H1 (cell line): Measurements from ENCODE around the gene PTPRD. TPM values are rescaled to one million over a fixed set of nuclear protein-coding genes. Genes with fewer than 3 reads are reported as not detected.
A peak's percentile ranks its signal among the peaks of the same experiment; 100 is the strongest.

Source experiments
- CTCF ChIA-PET: fragments of 300-600 bp; sonication (Branson Sonifier 250); formaldehyde crosslinking; loops from one replicate; lab custom pipeline; 2021; ENCODE audit not compliant: partially characterized antibody; lab: Charles Lee
- POLR2A ChIA-PET: fragments of 300-600 bp; sonication (Branson Sonifier 250); formaldehyde crosslinking; loops from one replicate; lab custom pipeline; 2021; ENCODE audit warnings: inconsistent platforms; ENCODE audit not compliant: partially characterized antibody; lab: Charles Lee
- DNase-seq, 2 experiments: peaks; one replicate each; pipeline versions ENCODE4 v3.0.0 to v3.0.0-alpha.2; 2010 to 2022; ENCODE audit warnings: low spot score in 2 of 2, low read depth in 1 of 2, mixed read lengths in 1 of 2
- FAIRE-seq: peaks from 2 replicates; lab custom pipeline; 2011; peaks lifted over from hg19 to GRCh38; lab: Jason Lieb, UNC
- H2AFZ ChIP-seq: 2 replicates; pipeline ENCODE4 v1.8.1; 2012; ENCODE audit warnings: low read length, inconsistent platforms
- H2AK5ac ChIP-seq: 2 replicates; pipeline ENCODE4 v1.6.1; 2013; ENCODE audit warnings: low read depth, low read length
- H2BK120ac ChIP-seq: replicated peaks from 2 replicates; pipeline ENCODE3; 2013; ENCODE audit warnings: low read depth, low read length, inconsistent platforms
- H2BK12ac ChIP-seq: 2 replicates; pipeline ENCODE4 v1.6.1; 2013; ENCODE audit warnings: low read depth, low read length
- H2BK15ac ChIP-seq: 2 replicates; pipeline ENCODE4 v1.6.1; 2013; ENCODE audit warnings: low read length
- H2BK20ac ChIP-seq: 2 replicates; pipeline ENCODE4 v1.6.1; 2013; ENCODE audit warnings: low read length
- H2BK5ac ChIP-seq: 2 replicates; pipeline ENCODE4 v1.6.1; 2013; ENCODE audit warnings: low read depth, low read length
- H3K14ac ChIP-seq: 2 replicates; pipeline ENCODE4 v1.6.1; 2013; ENCODE audit warnings: inconsistent platforms; ENCODE audit not compliant: insufficient read length
- H3K18ac ChIP-seq: 2 replicates; pipeline ENCODE4 v1.6.1; 2013; ENCODE audit warnings: low read length; ENCODE audit errors: extremely low read depth
- H3K23ac ChIP-seq: 2 replicates; pipeline ENCODE4 v1.6.1; 2013; ENCODE audit warnings: inconsistent platforms; ENCODE audit not compliant: insufficient read length
- H3K23me2 ChIP-seq: 2 replicates; pipeline ENCODE4 v1.6.1; 2013; ENCODE audit warnings: low read depth, low read length
- H3K27ac ChIP-seq: 2 replicates; pipeline ENCODE4 v1.6.1; 2011; ENCODE audit warnings: low read depth, low read length, inconsistent platforms
- H3K27me3 ChIP-seq, 4 experiments: replicated peaks in 1 of 4; 1 replicate in 1 of 4; 2 replicates in 3 of 4; pipeline versions ENCODE4 v1.6.1 to v1.8.1; 2011 to 2013; ENCODE audit warnings: low read length in 3 of 4, mild to moderate bottlenecking in 3 of 4, inconsistent platforms in 2 of 4, mixed read lengths in 2 of 4, moderate library complexity in 1 of 4; ENCODE audit not compliant: control insufficient read depth in 3 of 4, insufficient read depth in 3 of 4; ENCODE audit errors: extremely low read depth in 1 of 4
- H3K36me3 ChIP-seq, 4 experiments: 2 replicates each; pipeline versions ENCODE4 v1.6.1 to v1.8.1; 2011 to 2013; ENCODE audit warnings: mild to moderate bottlenecking in 4 of 4, low read length in 3 of 4, moderate library complexity in 2 of 4, control low read depth in 1 of 4, inconsistent platforms in 1 of 4; ENCODE audit not compliant: insufficient read depth in 4 of 4, control insufficient read depth in 2 of 4
- H3K4ac ChIP-seq: replicated peaks from 2 replicates; pipeline ENCODE3; 2013; ENCODE audit warnings: low read length, low read depth, mixed read lengths, inconsistent platforms; ENCODE audit not compliant: insufficient read length
- H3K4me1 ChIP-seq, 4 experiments: replicated peaks in 1 of 4; 1 replicate in 1 of 4; 2 replicates in 3 of 4; pipeline versions ENCODE4 v1.6.1 to v1.8.1; 2011 to 2013; ENCODE audit warnings: low read length in 3 of 4, inconsistent platforms in 2 of 4, mixed read lengths in 1 of 4; ENCODE audit not compliant: insufficient read depth in 4 of 4, control insufficient read depth in 3 of 4
- H3K4me2 ChIP-seq, 2 experiments: 2 replicates each; pipeline versions ENCODE4 v1.6.1 to v1.8.1; 2011 to 2013; ENCODE audit warnings: low read depth in 2 of 2, low read length in 2 of 2, control low read depth in 1 of 2, inconsistent platforms in 1 of 2, mild to moderate bottlenecking in 1 of 2; ENCODE audit not compliant: insufficient read depth in 1 of 2
- H3K4me3 ChIP-seq, 4 experiments: fragments of 200-600, 300-600 bp in 1 of 4; sonication (generic), shearing (Covaris generic), sonication (Bioruptor Twin) in 1 of 4; 2 replicates each; pipeline versions ENCODE4 v1.5.1 to v1.8.1; 2011 to 2016; ENCODE audit warnings: low read length in 4 of 4, low read depth in 3 of 4, control low read depth in 2 of 4, inconsistent platforms in 2 of 4, mild to moderate bottlenecking in 2 of 4, mixed read lengths in 1 of 4, moderate library complexity in 1 of 4; ENCODE audit not compliant: insufficient read depth in 2 of 4; ENCODE audit errors: extremely low read depth in 1 of 4
- H3K56ac ChIP-seq: replicated peaks from 2 replicates; pipeline ENCODE3; 2013; ENCODE audit warnings: low read depth, mild to moderate bottlenecking, mixed read lengths, low read length, inconsistent platforms; ENCODE audit not compliant: insufficient read length
- H3K79me1 ChIP-seq: 2 replicates; pipeline ENCODE4 v1.6.1; 2013; ENCODE audit warnings: low read depth, low read length, control low read depth
- H3K79me2 ChIP-seq, 2 experiments: 2 replicates each; pipeline versions ENCODE4 v1.6.1 to v1.8.1; 2012 to 2013; ENCODE audit warnings: low read length in 2 of 2, mild to moderate bottlenecking in 2 of 2, inconsistent platforms in 1 of 2; ENCODE audit not compliant: insufficient read depth in 2 of 2, control insufficient read depth in 1 of 2
- H3K9ac ChIP-seq, 4 experiments: replicated peaks in 1 of 4; 1 replicate in 1 of 4; 2 replicates in 3 of 4; pipeline versions ENCODE4 v1.6.1 to v1.8.1; 2011 to 2013; ENCODE audit warnings: low read depth in 3 of 4, low read length in 3 of 4, control low read depth in 2 of 4, mild to moderate bottlenecking in 2 of 4, moderate library complexity in 2 of 4, inconsistent platforms in 1 of 4; ENCODE audit errors: extremely low read depth in 1 of 4
- H3K9me3 ChIP-seq, 2 experiments: 2 replicates each; pipeline versions ENCODE4 v1.6.1 to v1.8.1; 2012 to 2013; ENCODE audit warnings: mild to moderate bottlenecking in 2 of 2, moderate library complexity in 2 of 2, control low read depth in 1 of 2, inconsistent platforms in 1 of 2, low read depth in 1 of 2, low read length in 1 of 2, mixed read lengths in 1 of 2; ENCODE audit not compliant: insufficient read depth in 2 of 2
- H4K20me1 ChIP-seq, 2 experiments: replicated peaks in 1 of 2; 2 replicates each; pipeline versions ENCODE3 to v1.8.1; 2011 to 2013; ENCODE audit warnings: inconsistent platforms in 2 of 2, low read length in 2 of 2, mild to moderate bottlenecking in 1 of 2; ENCODE audit not compliant: insufficient read depth in 2 of 2, control insufficient read depth in 1 of 2
- H4K5ac ChIP-seq: 2 replicates; pipeline ENCODE4 v1.6.1; 2013; ENCODE audit warnings: low read length, low read depth, mixed read lengths, inconsistent platforms; ENCODE audit not compliant: insufficient read length
- H4K8ac ChIP-seq: 2 replicates; pipeline ENCODE4 v1.8.0; 2013; ENCODE audit warnings: mild to moderate bottlenecking, moderate library complexity, low read length, inconsistent platforms; ENCODE audit not compliant: insufficient read depth; ENCODE audit errors: extremely low read depth
- H4K91ac ChIP-seq: replicated peaks from 2 replicates; pipeline ENCODE3; 2013; ENCODE audit warnings: low read length, mixed read lengths, inconsistent platforms; ENCODE audit not compliant: insufficient read length
- CBX8 ChIP-seq: fragments of 300-800, 300-1000 bp; sonication (generic); IDR thresholded peaks from 2 replicates; pipeline ENCODE4 v1.7.1; 2016; ENCODE audit warnings: low read depth, low read length, borderline replicate concordance
- CREB1 ChIP-seq: IDR thresholded peaks from 2 replicates; pipeline ENCODE4 v1.6.1; 2012; ENCODE audit warnings: inconsistent platforms
- CTCF ChIP-seq, 3 experiments: IDR thresholded peaks; 1 replicate in 2 of 3; 2 replicates in 1 of 3; pipeline versions ENCODE4 v1.5.1 to v1.6.1; 2011; ENCODE audit warnings: low read length in 3 of 3, mild to moderate bottlenecking in 3 of 3, inconsistent platforms in 2 of 3, low read depth in 1 of 3, moderate library complexity in 1 of 3; ENCODE audit not compliant: insufficient read depth in 1 of 3; ENCODE audit errors: control extremely low read depth in 1 of 3
- GABPA ChIP-seq: IDR thresholded peaks from 2 replicates; pipeline ENCODE4 v1.6.1; 2011; ENCODE audit warnings: mild to moderate bottlenecking, low read length, moderate library complexity, borderline replicate concordance; ENCODE audit not compliant: insufficient read depth
- KDM1A ChIP-seq: fragments of 200-600, 300-600 bp; sonication (generic); IDR thresholded peaks from 2 replicates; pipeline ENCODE4 v1.7.1; 2016; ENCODE audit warnings: mild to moderate bottlenecking, low read length, borderline replicate concordance
- KDM5A ChIP-seq: fragments of 200-600 bp; IDR thresholded peaks from 2 replicates; pipeline ENCODE4 v1.7.1; 2012; ENCODE audit warnings: mild to moderate bottlenecking, low read length, inconsistent platforms, mixed read lengths
- RBBP5 ChIP-seq: IDR thresholded peaks from 2 replicates; pipeline ENCODE4 v1.7.1; 2012; ENCODE audit warnings: low read depth, mild to moderate bottlenecking, inconsistent platforms, low read length, moderate library complexity, borderline replicate concordance
- RNF2 ChIP-seq: fragments of 200-900, 300-1000 bp; sonication (generic); IDR thresholded peaks from 2 replicates; pipeline ENCODE4 v1.7.1; 2016; ENCODE audit warnings: borderline replicate concordance, low read depth, mild to moderate bottlenecking, antibody characterized with exemption, low read length; ENCODE audit not compliant: poor library complexity, severe bottlenecking; ENCODE audit errors: missing control alignments
- SIX5 ChIP-seq: IDR thresholded peaks from 2 replicates; pipeline ENCODE4 v1.6.1; 2011; ENCODE audit warnings: mild to moderate bottlenecking, low read depth, low read length
- SP4 ChIP-seq: IDR thresholded peaks from 2 replicates; pipeline ENCODE4 v1.6.1; 2012; ENCODE audit warnings: low read length, inconsistent platforms
- WGBS, 2 experiments: shearing (Covaris generic) in 1 of 2; methylation state at CpG; one replicate each; pipeline versions ENCODE4 v1.1.6 to v1.1.7; 2013 to 2015; ENCODE audit warnings: low lambda C conversion rate in 2 of 2, mixed read lengths in 2 of 2, inconsistent platforms in 1 of 2, low coverage in 1 of 2, missing lambda C conversion rate in 1 of 2; ENCODE audit not compliant: insufficient replicate concordance in 2 of 2, insufficient coverage in 1 of 2, insufficient read length in 1 of 2; ENCODE audit errors: extremely low coverage in 1 of 2, missing lambda C conversion rate in 1 of 2; 5-methylcytosine and 5-hydroxymethylcytosine counted together
- polyA plus RNA-seq, 7 experiments: library from polyadenylated mRNA; depleted of rRNA in 3 of 7; stranded (reverse) in 5 of 7; unstranded in 2 of 7; fragments of >200 nt in 5 of 7; fragments of 200-250 nt in 2 of 7; gene quantifications; 1 replicate in 5 of 7; 2 replicates in 1 of 7; 4 replicates in 1 of 7; pipeline versions ENCODE4 v1.2.1 to v1.2.3, GENCODE V29; 2011 to 2013; ENCODE audit warnings: missing spikeins in 2 of 7, mixed read lengths in 2 of 7
- total RNA-seq: library from RNA; stranded (reverse); fragmentation: NEBNext Ultra II Directional; extraction: Animal tissue kit (Norgen Biotek cat#: 25700); gene quantifications from 2 replicates; pipeline ENCODE4 v1.2.1, GENCODE V29; 2021
- TF ChIP-seq, protein P1 (sequence below): IDR thresholded peaks from 2 replicates; pipeline ENCODE4 v1.6.1; 2011; ENCODE audit warnings: low read length, improper control_type of control experiment

Gene PTPRD
- total and polyA plus RNA-seq, 2 of the 8 experiments (the other 6 are each of a cell fraction or from before 2014, with no cell fraction given), result 17.2 to 77.0 TPM

DNA sequence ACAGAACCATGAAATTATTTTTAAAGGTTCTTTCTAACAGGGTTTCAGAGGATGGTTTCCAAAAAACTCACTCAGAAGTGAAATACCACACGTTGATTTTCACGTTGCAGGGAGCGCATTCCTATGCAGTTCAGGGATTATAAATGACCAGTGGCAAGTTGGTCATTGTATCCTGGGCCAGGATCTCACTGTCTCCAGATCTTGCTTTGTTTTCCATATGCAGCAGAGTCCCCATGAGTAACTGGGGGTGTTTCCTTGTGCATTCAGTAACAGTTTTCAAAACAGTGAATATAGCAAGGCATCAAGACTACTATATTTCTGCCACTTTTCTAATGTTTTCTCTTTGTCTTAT, 1748.3 kb downstream of the PTPRD start:
- no peaks in the 10 kb centered on the region for H4K20me1 ChIP-seq
- no peak overlapping the region for H2AK5ac ChIP-seq
- no peak overlapping the region; the same call in 1 of the 2 replicates for H2AFZ ChIP-seq
- no peaks in the 10 kb centered on the region for H3K9me3 ChIP-seq
- H2BK120ac ChIP-seq, result no peak overlapping the region
- H3K9ac ChIP-seq, result no peak overlapping the region
- H3K79me1 ChIP-seq, result no peaks in the 10 kb centered on the region
- no peaks in the 10 kb centered on the region for H3K79me2 ChIP-seq
- H3K4me2 ChIP-seq, result no peak overlapping the region
- H3K23ac ChIP-seq, result no peak overlapping the region
- no peak overlapping the region for H4K8ac ChIP-seq
- no peak overlapping the region for H2BK20ac ChIP-seq
- POLR2A ChIA-PET, result no interaction called here
- CTCF ChIA-PET, result interaction anchor here (0.6 to 1.6 kb wide), 4 partner anchors 8 to 926 kb away, joined by 3 to 5 read pairs (median 3); no protein-coding TSS in a partner anchor
- no peak overlapping the region for H3K4me3 ChIP-seq
- H3K56ac ChIP-seq, result no peak overlapping the region
- FAIRE-seq, result peak; percentile 55
- no peak overlapping the region for H2BK12ac ChIP-seq
- H3K27ac ChIP-seq, result no peak overlapping the region
- H3K27me3 ChIP-seq, result no peaks in the 10 kb centered on the region
- H3K4me1 ChIP-seq, result peaks cover 0 to 4% (median 0%) of the 10 kb centered on the region in 4 experiments; a peak in 3 of 7 replicates
- H3K18ac ChIP-seq, result no peak overlapping the region
- H4K5ac ChIP-seq, result no peak overlapping the region
- H2BK15ac ChIP-seq, result no peak overlapping the region
- H3K36me3 ChIP-seq, result no peaks in the 10 kb centered on the region
- H2BK5ac ChIP-seq, result no peak overlapping the region
- no peaks in the 10 kb centered on the region for H3K23me2 ChIP-seq
- no peak for DNase-seq
- WGBS, 2 experiments, result 51% methylated on average over 3 of the region's 3 CpGs; no CpG with 5 or more reads in 1 of the 2 experiments
- no peak overlapping the region for H4K91ac ChIP-seq
- H3K14ac ChIP-seq, result no peak overlapping the region
- H3K4ac ChIP-seq, result no peak overlapping the region
- TF ChIP-seq KDM5A (no peak), CREB1 (no peak), CBX8 (no peak), CTCF (IDR thresholded peaks at IDR 0.05; ENCODE audit: control extremely low read depth in 1 of 3, insufficient read depth in 1 of 3, low read depth in 1 of 3, low read length in 3 of 3) (no peak), RNF2 (no peak), RBBP5 (no peak), SIX5 (no peak), SP4 (no peak), GABPA (no peak), KDM1A (no peak)
- TF ChIP-seq, protein P1, sequence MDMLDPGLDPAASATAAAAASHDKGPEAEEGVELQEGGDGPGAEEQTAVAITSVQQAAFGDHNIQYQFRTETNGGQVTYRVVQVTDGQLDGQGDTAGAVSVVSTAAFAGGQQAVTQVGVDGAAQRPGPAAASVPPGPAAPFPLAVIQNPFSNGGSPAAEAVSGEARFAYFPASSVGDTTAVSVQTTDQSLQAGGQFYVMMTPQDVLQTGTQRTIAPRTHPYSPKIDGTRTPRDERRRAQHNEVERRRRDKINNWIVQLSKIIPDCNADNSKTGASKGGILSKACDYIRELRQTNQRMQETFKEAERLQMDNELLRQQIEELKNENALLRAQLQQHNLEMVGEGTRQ, result no peak
